NT2/D1 (cell line): ENCODE measurements around the gene PBXIP1.

Experiments used
- DNase-seq: peaks from one replicate; pipeline ENCODE4 v3.0.0-alpha.2; 2011; ENCODE audit warnings: low read depth, low spot score
- H3K27me3 ChIP-seq: 2 replicates; pipeline ENCODE4 v1.6.0; 2011; ENCODE audit warnings: mild to moderate bottlenecking; ENCODE audit not compliant: insufficient read length, insufficient read depth
- H3K36me3 ChIP-seq: 2 replicates; pipeline ENCODE4 v1.6.1; 2011; ENCODE audit warnings: mild to moderate bottlenecking, low read length, mixed read lengths; ENCODE audit not compliant: insufficient read depth, insufficient read length
- H3K4me1 ChIP-seq: 2 replicates; pipeline ENCODE4 v1.5.1; 2011; ENCODE audit not compliant: insufficient read depth, insufficient read length
- H3K4me3 ChIP-seq: 2 replicates; pipeline ENCODE4 v1.5.1; 2011; ENCODE audit warnings: low read depth; ENCODE audit not compliant: insufficient read length
- H3K9ac ChIP-seq: 2 replicates; pipeline ENCODE4 v1.6.0; 2011; ENCODE audit warnings: low read depth; ENCODE audit not compliant: insufficient read length
- H3K9me3 ChIP-seq: 2 replicates; pipeline ENCODE4 v1.5.1; 2011; ENCODE audit warnings: mild to moderate bottlenecking, low read length; ENCODE audit not compliant: insufficient read depth
- SUZ12 ChIP-seq: IDR thresholded peaks from 2 replicates; pipeline ENCODE4 v1.6.1; 2011; ENCODE audit not compliant: insufficient read length, insufficient read depth; ENCODE audit errors: extremely low read depth
- YY1 ChIP-seq: IDR thresholded peaks from 2 replicates; pipeline ENCODE4 v1.6.1; 2011; ENCODE audit not compliant: insufficient read length, insufficient read depth
- ZNF274 ChIP-seq: IDR thresholded peaks from 2 replicates; pipeline ENCODE4 v1.6.1; 2011; ENCODE audit warnings: mild to moderate bottlenecking, low read depth, low read length

Gene PBXIP1

DNA sequence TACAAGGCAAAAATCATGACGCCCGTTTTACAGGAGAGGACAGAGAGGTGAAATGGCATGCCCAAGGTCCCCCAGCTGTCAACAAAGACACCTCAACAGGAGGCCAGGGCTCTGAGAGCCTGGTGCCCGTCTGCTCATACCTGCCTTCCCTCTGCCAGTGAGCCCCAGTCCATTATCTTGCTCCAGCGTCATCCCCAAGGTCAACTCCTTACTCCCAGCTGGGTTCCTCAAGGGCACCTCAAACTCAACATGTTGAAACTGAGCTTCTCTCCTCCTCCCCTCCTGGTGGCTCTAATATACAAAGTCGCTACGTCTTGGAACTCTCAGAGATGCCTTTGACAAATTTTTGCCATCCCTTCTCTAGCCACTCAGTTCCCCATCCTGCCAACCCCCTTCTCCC is 3.2 kb downstream of the PBXIP1 start:
- TF ChIP-seq ZNF274 (no peak), SUZ12 (no peak), YY1 (no peak)
- peaks cover 14% of the 10 kb centered on the region for H3K4me1 ChIP-seq

GRCh38 chr1:154951901-154952657 is 3.8 kb downstream of the PBXIP1 start:
- peak overlapping the region; percentile 13 for H3K9ac ChIP-seq
- peaks cover 24% of the 10 kb centered on the region for H3K36me3 ChIP-seq
- peaks cover 14% of the 10 kb centered on the region for H3K4me1 ChIP-seq
- DNase-seq, result no peak
- H3K9me3 ChIP-seq, result no peaks in the 10 kb centered on the region
- TF ChIP-seq SUZ12 (no peak), YY1 (no peak), ZNF274 (no peak)
- no peaks in the 10 kb centered on the region for H3K27me3 ChIP-seq
- H3K4me3 ChIP-seq, result no peak overlapping the region

More for the DNA sequence above, 3.2 kb downstream of the PBXIP1 start:
- no peak for DNase-seq
- Histone ChIP-seq H3K27me3 (no peaks in the 10 kb centered on the region), H3K9ac (no peak overlapping the region), H3K36me3 (peaks cover 18% of the 10 kb centered on the region), H3K9me3 (no peaks in the 10 kb centered on the region), H3K4me3 (no peak overlapping the region)

DNA sequence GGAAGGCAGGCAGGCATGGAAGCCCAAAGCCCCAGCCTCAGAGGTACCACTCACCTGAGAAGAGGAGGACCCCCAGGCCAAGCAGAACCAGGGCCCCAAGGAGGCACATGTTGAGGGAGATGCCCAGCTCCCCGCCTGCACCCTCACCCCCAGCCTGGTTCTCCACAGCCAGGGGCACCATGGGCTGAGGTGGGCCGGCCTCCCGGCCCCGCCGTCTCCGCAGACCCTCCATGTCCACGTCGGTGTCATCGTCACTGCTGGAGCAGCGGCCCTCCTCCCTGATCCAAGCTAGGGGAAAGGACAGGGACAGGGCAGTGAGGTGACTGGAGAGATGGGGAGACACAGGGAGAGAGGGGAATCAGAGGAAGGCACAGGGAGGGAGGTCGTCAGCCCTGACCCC is 7.8 kb downstream of the PBXIP1 start:
- DNase-seq, result no peak
- peaks cover 10% of the 10 kb centered on the region for H3K4me1 ChIP-seq

DNA sequence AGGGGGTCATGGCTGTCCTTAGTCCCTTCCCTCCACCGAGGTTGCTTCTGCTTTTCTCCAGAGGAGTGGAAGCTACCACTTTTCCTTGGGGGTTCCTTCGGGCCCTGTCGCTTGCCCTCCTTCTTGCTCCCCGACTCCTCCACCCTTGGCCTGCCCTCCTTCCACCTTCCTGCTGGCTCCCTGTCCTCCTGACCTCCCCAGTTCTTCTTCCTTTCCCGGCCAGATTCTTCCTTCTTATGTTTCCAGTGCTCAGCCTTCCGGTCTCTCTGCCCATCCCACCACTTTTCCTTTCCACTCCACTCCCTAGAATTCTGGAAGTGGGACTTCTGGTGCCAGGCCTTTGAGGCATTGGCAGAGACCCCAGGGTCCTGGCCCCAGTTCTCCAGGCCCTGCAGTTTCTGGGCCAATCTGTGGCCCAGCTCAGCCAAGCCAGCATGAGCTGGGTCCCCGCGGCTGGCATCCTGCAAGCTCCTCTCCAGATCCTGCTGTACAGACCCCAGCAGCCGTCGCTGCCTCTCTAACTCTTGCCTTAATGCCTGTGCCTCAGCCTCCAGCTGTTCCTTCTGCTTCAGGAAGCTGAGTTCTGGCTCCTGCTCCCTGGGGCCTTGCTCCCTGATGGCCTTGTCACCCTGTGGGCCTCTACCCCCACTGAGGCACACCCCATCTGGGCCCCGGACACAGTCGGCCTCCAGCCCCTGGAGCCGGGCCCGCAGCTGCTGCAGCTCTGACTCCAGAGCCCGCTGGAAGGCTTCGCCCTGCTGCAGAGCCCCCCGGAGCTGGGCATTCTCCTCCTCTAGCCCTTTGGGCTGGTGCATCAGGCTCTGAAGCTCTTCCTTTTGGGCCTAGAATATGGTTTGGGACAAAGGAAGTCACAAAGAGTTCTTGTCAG is 9.7 kb downstream of the PBXIP1 start:
- TF ChIP-seq SUZ12 (no peak), YY1 (no peak), ZNF274 (no peak)
- Histone ChIP-seq H3K4me1 (peaks cover 25% of the 10 kb centered on the region), H3K9me3 (no peaks in the 10 kb centered on the region), H3K4me3 (no peak overlapping the region), H3K36me3 (peaks cover 31% of the 10 kb centered on the region), H3K9ac (no peak overlapping the region), H3K27me3 (no peaks in the 10 kb centered on the region)
- no peak for DNase-seq

More for the DNA sequence above, 7.8 kb downstream of the PBXIP1 start:
- Histone ChIP-seq H3K9ac (no peak overlapping the region), H3K27me3 (no peaks in the 10 kb centered on the region), H3K9me3 (no peaks in the 10 kb centered on the region), H3K4me3 (no peak overlapping the region), H3K36me3 (peaks cover 34% of the 10 kb centered on the region)
- TF ChIP-seq ZNF274, result no peak
- no peak for TF ChIP-seq YY1
- TF ChIP-seq SUZ12, result no peak

- no peaks in the 10 kb centered on the region for H3K9me3 ChIP-seq
- H3K27me3 ChIP-seq, result no peaks in the 10 kb centered on the region
- peaks cover 29% of the 10 kb centered on the region for H3K4me1 ChIP-seq
- peaks cover 22% of the 10 kb centered on the region for H3K36me3 ChIP-seq
- no peak overlapping the region for H3K9ac ChIP-seq
- no peak for TF ChIP-seq SUZ12
- no peak for TF ChIP-seq ZNF274
- TF ChIP-seq YY1, result no peak
- H3K4me3 ChIP-seq, result no peak overlapping the region
- no peak for DNase-seq
Measured at GRCh38 chr1:154945160-154945961, 10.5 kb downstream of the PBXIP1 start.

DNA sequence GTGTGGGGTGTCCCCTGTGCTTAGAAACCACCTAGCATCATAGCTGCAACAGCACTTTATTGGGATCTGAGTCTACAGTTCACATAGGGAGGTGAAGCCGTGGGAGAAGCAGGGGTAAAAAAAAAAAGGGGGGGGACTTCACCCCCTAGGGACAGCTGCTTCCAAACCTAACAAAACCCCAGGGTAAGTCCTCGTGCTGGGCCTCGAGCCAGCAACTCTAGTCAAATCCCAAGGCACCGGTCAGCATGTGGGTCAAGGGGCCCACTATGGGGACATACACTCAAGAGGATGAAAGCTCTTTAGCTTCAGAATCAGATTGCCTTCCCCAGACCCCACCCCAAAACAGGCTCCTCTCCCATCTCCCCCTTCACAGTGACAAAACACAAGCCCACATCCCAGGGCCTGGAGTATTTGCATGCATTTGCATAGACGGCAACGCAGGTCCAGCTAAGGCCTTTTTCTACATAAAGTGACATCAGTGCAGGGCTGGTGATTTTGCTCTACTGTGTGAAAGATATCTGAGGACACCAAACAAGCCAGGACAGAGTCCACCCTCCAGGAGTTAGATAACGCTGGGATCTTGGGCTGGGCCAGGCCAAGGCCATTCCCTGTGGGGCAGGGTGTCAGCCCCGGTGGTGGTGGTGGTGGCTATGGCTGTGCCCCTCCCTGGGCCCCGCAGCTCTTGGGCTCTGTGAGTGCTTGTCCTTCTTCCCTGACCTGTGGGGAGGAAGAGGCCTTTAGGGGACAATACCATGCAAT is 11.3 kb downstream of the PBXIP1 start:
- TF ChIP-seq ZNF274 (no peak), YY1 (no peak), SUZ12 (no peak)
- H3K36me3 ChIP-seq, result peaks cover 21% of the 10 kb centered on the region
- no peak overlapping the region for H3K4me3 ChIP-seq
- H3K4me1 ChIP-seq, result peaks cover 34% of the 10 kb centered on the region
- no peak for DNase-seq
- peak overlapping the region; percentile 36 for H3K9ac ChIP-seq
- no peaks in the 10 kb centered on the region for H3K9me3 ChIP-seq
- H3K27me3 ChIP-seq, result no peaks in the 10 kb centered on the region
